Lung (tissue), 16 donors: ENCODE data around the gene SPACA5B. TPM values are rescaled to one million over a fixed set of nuclear protein-coding genes. Genes with fewer than 3 reads are reported as not detected.
"Not testable (repeated sequence)": the region's sequence is repeated elsewhere in the genome, so short reads cannot be mapped to it uniquely, and the experiment has no call there.

Experiments
- ATAC-seq: fragments of 200-7000 bp; cut with Tn5 transposase; one replicate; pipeline ENCODE4 v1.9.1; 2020; ENCODE audit warnings: moderate number of reproducible peaks; ENCODE audit not compliant: insufficient read depth, low FRiP score
- DNase-seq, 3 donors: peaks; one replicate each; pipeline ENCODE4 v3.0.0-alpha.2; 2013 to 2017
- H3K27ac ChIP-seq, 2 donors: one replicate each; pipeline ENCODE4 v1.5.1; 2013; ENCODE audit warnings: mild to moderate bottlenecking in 2 of 2, moderate library complexity in 2 of 2, control low read depth in 1 of 2, inconsistent platforms in 1 of 2, low read depth in 1 of 2, low read length in 1 of 2
- H3K27me3 ChIP-seq, 3 donors: one replicate each; pipeline ENCODE4 v1.5.1; 2013; ENCODE audit warnings: low read length in 2 of 3; ENCODE audit not compliant: control insufficient read depth in 3 of 3, insufficient read depth in 3 of 3
- H3K36me3 ChIP-seq, 4 donors: one replicate each; pipeline ENCODE4 v1.5.1; 2013; ENCODE audit warnings: low read length in 4 of 4, mild to moderate bottlenecking in 1 of 4, moderate library complexity in 1 of 4; ENCODE audit not compliant: control insufficient read depth in 4 of 4, insufficient read depth in 4 of 4
- H3K4me1 ChIP-seq, 5 donors: one replicate each; pipeline ENCODE4 v1.5.1; 2013; ENCODE audit warnings: low read length in 5 of 5, mild to moderate bottlenecking in 2 of 5, moderate library complexity in 1 of 5; ENCODE audit not compliant: control insufficient read depth in 5 of 5, insufficient read depth in 5 of 5
- H3K4me3 ChIP-seq: one replicate; pipeline ENCODE4 v1.5.1; 2013; ENCODE audit warnings: mild to moderate bottlenecking, control low read depth, moderate library complexity
- H3K9ac ChIP-seq, 2 donors: one replicate each; pipeline ENCODE4 v1.5.1; 2013; ENCODE audit warnings: low read length in 2 of 2, control low read depth in 1 of 2; ENCODE audit not compliant: insufficient read depth in 1 of 2
- H3K9me3 ChIP-seq, 4 donors: one replicate each; pipeline ENCODE4 v1.5.1; 2013; ENCODE audit warnings: low read length in 3 of 4, mild to moderate bottlenecking in 1 of 4, moderate library complexity in 1 of 4; ENCODE audit not compliant: control insufficient read depth in 4 of 4, insufficient read depth in 3 of 4
- CTCF ChIP-seq: IDR thresholded peaks from 2 replicates; pipeline ENCODE4 v1.5.1; 2012; ENCODE audit warnings: mild to moderate bottlenecking; ENCODE audit errors: control extremely low read depth, extremely low read depth
- WGBS, 2 donors: extraction: QIAGEN DNeasy Blood & Tissue Kit; methylation state at CpG; one replicate each; pipeline ENCODE4 v1.1.7; 2013; 5-methylcytosine and 5-hydroxymethylcytosine counted together
- long read RNA-seq, 5 donors: transcript quantifications; one replicate each; lab custom pipeline, GENCODE V29; 2026
- polyA plus RNA-seq, 2 donors: library from polyadenylated mRNA; stranded (reverse); fragments of 200-250 nt; gene quantifications; one replicate each; pipeline ENCODE4 v1.2.1, GENCODE V29; 2013
- total RNA-seq, 2 donors: library from RNA; depleted of rRNA in 1 of 2; stranded (reverse); fragments of >200 nt in 1 of 2; gene quantifications; one replicate each; pipeline ENCODE4 v1.2.1, GENCODE V29; 2014 to 2021
- donor health status: control.
- donor health status: control.
- donor health status: Bipolar disorder and iron deficiency.
- donor health status: healthy.
- donor health status: DM: yes; HTN: yes; CAD: no.

SPACA5B gene
- total RNA-seq (not detected), polyA plus RNA-seq (not detected)
- long read RNA-seq, donor 1, result 0 reads
- long read RNA-seq, donor 2, result 0 reads
- long read RNA-seq, donor 3, result 0 reads
- long read RNA-seq, donor 4, result 0 reads
- long read RNA-seq, donor 5, result 0 reads

- WGBS, 2 donors, result no CpG with 5 or more reads among the region's 4 CpGs
- H3K4me3 ChIP-seq, H3K36me3 ChIP-seq, H3K9me3 ChIP-seq, H3K4me1 ChIP-seq, H3K27ac ChIP-seq, DNase-seq, H3K9ac ChIP-seq, ATAC-seq, H3K27me3 ChIP-seq: not testable (repeated sequence)
Measured at GRCh38 chrX:48130326-48130725, at the start of gene SPACA5B. Gene SPACA5B (plus strand): TSS chrX:48130626. CDS start chrX:48130688, 62 bp downstream.

GRCh38 chrX:48083212-48083611 lies 47.2 kb upstream of the SPACA5B start:
- WGBS, 2 donors, result 9% methylated on average over 9 of the region's 9 CpGs
- no peak for ATAC-seq
- peak; percentile 56 to 61 (median 59) for DNase-seq

GRCh38 chrX:48083706-48084105 lies 46.7 kb upstream of the SPACA5B start:
- WGBS, 2 donors, result 80 to 82% methylated on average over 5 of the region's 5 CpGs
- H3K27me3 ChIP-seq, result no peaks in the 10 kb centered on the region
- H3K9ac ChIP-seq, result no peak overlapping the region
- no peaks in the 10 kb centered on the region for H3K4me1 ChIP-seq
- no peak overlapping the region for H3K4me3 ChIP-seq
- H3K9me3 ChIP-seq, result peaks cover 0 to under 1% (median 0%) of the 10 kb centered on the region in 4 donors
- DNase-seq (no peak), ATAC-seq (no peak)
- TF ChIP-seq CTCF, result no peak
- no peaks in the 10 kb centered on the region for H3K36me3 ChIP-seq
- no peak overlapping the region for H3K27ac ChIP-seq

More at GRCh38 chrX:48083212-48083611, 47.2 kb upstream of the SPACA5B start:
- peak; percentile 49 for TF ChIP-seq CTCF
- H3K9me3 ChIP-seq, result no peaks in the 10 kb centered on the region
- no peaks in the 10 kb centered on the region for H3K36me3 ChIP-seq
- H3K4me3 ChIP-seq, result no peak overlapping the region
- H3K27me3 ChIP-seq, result no peaks in the 10 kb centered on the region
- H3K4me1 ChIP-seq, result no peaks in the 10 kb centered on the region
- H3K27ac ChIP-seq, result no peak overlapping the region
- H3K9ac ChIP-seq, result no peak overlapping the region

- no peak for DNase-seq
- Histone ChIP-seq H3K27me3 (no peaks in the 10 kb centered on the region), H3K9ac (no peak overlapping the region), H3K4me1 (no peaks in the 10 kb centered on the region), H3K4me3 (no peak overlapping the region), H3K36me3 (no peaks in the 10 kb centered on the region), H3K9me3 (peaks cover 0 to 3% (median 0%) of the 10 kb centered on the region in 4 donors), H3K27ac (no peak overlapping the region)
- no peak for TF ChIP-seq CTCF
- no peak for ATAC-seq
Measured at GRCh38 chrX:48086082-48086481, 44.3 kb upstream of the SPACA5B start.
